HepG2 (cell line): ENCODE results near the gene CNPY4. TPM values are rescaled to one million over a fixed set of nuclear protein-coding genes. Genes with fewer than 3 reads are reported as not detected.

Experiments used
- GATA4 ChIP-seq: sonication (generic); IDR thresholded peaks from 2 replicates; pipeline ENCODE4 v1.6.1; 2016; ENCODE audit warnings: antibody characterized with exemption, low read depth, borderline replicate concordance
- HHEX ChIP-seq: IDR thresholded peaks from 2 replicates; pipeline ENCODE4 v1.6.1; 2016; ENCODE audit warnings: control low read depth
- HMG20A ChIP-seq: IDR thresholded peaks from 2 replicates; pipeline ENCODE4 v1.6.1; 2016; ENCODE audit warnings: borderline replicate concordance
- HOXA5 ChIP-seq: sonication (generic); formaldehyde crosslinking; IDR thresholded peaks from 2 replicates; pipeline ENCODE4 v1.4.0; 2020; ENCODE audit warnings: missing genetic modification reagents
- MATR3 ChIP-seq: sonication (generic); formaldehyde crosslinking; IDR thresholded peaks from 2 replicates; pipeline ENCODE4 v1.4.0; 2020; ENCODE audit warnings: missing genetic modification reagents
- NR1H2 ChIP-seq: sonication (generic); formaldehyde crosslinking; IDR thresholded peaks from 2 replicates; pipeline ENCODE4 v1.8.1; 2022; ENCODE audit warnings: low read depth, missing genetic modification reagents, borderline replicate concordance
- NR2C2 ChIP-seq: sonication (generic); formaldehyde crosslinking; IDR thresholded peaks from 2 replicates; pipeline ENCODE4 v1.4.0; 2020; ENCODE audit warnings: missing genetic modification reagents, mild to moderate bottlenecking, moderate library complexity, borderline replicate concordance
- PBX2 ChIP-seq: IDR thresholded peaks from 2 replicates; pipeline ENCODE4 v1.6.1; 2016; ENCODE audit warnings: control low read depth
- PITX1 ChIP-seq: sonication (generic); formaldehyde crosslinking; IDR thresholded peaks from 2 replicates; pipeline ENCODE4 v1.5.1; 2020; ENCODE audit warnings: mild to moderate bottlenecking, missing genetic modification reagents
- RCOR2 ChIP-seq: IDR thresholded peaks from 2 replicates; pipeline ENCODE4 v1.6.1; 2016; ENCODE audit warnings: missing biosample characterization, missing genetic modification reagents
- SYNCRIP ChIP-seq: fragments of 200-400 bp; formaldehyde crosslinking; IDR thresholded peaks from 2 replicates; pipeline ENCODE4 v1.6.1; 2018; ENCODE audit warnings: mild to moderate bottlenecking, low read depth, low read length; ENCODE audit not compliant: insufficient read depth
- TBL1XR1 ChIP-seq: fragments of 150-350 bp; IDR thresholded peaks from 2 replicates; pipeline ENCODE4 v1.6.1; 2014; ENCODE audit warnings: borderline replicate concordance, low read length; ENCODE audit not compliant: partially characterized antibody
- ZBTB2 ChIP-seq: sonication (generic); formaldehyde crosslinking; IDR thresholded peaks from 2 replicates; pipeline ENCODE4 v1.8.0; 2022; ENCODE audit warnings: low read depth, missing genetic modification reagents
- ZBTB20 ChIP-seq: sonication (generic); formaldehyde crosslinking; IDR thresholded peaks from 2 replicates; pipeline ENCODE4 v1.8.1; 2023; ENCODE audit warnings: missing genetic modification reagents, low read depth, mild to moderate bottlenecking, borderline replicate concordance
- ZFP36L1 ChIP-seq: sonication (generic); formaldehyde crosslinking; IDR thresholded peaks from 2 replicates; pipeline ENCODE4 v1.8.0; 2022; ENCODE audit warnings: mild to moderate bottlenecking, missing genetic modification reagents, moderate library complexity
- ZNF160 ChIP-seq: sonication (generic); formaldehyde crosslinking; IDR thresholded peaks from 2 replicates; pipeline ENCODE4 v1.8.0; 2022; ENCODE audit warnings: mild to moderate bottlenecking, inconsistent platforms, missing genetic modification reagents
- ZNF17 ChIP-seq: sonication (generic); formaldehyde crosslinking; IDR thresholded peaks from 2 replicates; pipeline ENCODE4 v1.5.0; 2020; ENCODE audit warnings: mild to moderate bottlenecking, missing genetic modification reagents
- ZNF468 ChIP-seq: sonication (generic); formaldehyde crosslinking; IDR thresholded peaks from 2 replicates; pipeline ENCODE4 v1.8.0; 2022; ENCODE audit warnings: mild to moderate bottlenecking, moderate library complexity, missing genetic modification reagents
- ZNF646 ChIP-seq: sonication (generic); formaldehyde crosslinking; IDR thresholded peaks from 2 replicates; pipeline ENCODE4 v1.9.0; 2021; ENCODE audit warnings: mild to moderate bottlenecking, missing genetic modification reagents
- polyA plus RNA-seq, 8 experiments: library from polyadenylated mRNA; depleted of rRNA in 3 of 8; stranded (reverse) in 7 of 8; unstranded in 1 of 8; fragments of >200 nt; fragmentation: Illumina TruSeq in 4 of 8; extraction: Trizol in 4 of 8; gene quantifications; 2 replicates each; pipeline versions ENCODE4 v1.2.1 to v1.2.3, GENCODE V29; 2011 to 2016; ENCODE audit warnings: low read depth in 4 of 8, missing spikeins in 1 of 8, mixed read lengths in 1 of 8; ENCODE audit not compliant: insufficient read depth in 1 of 8
- total RNA-seq, 5 experiments: library from RNA; depleted of rRNA; stranded (reverse); fragments of >200 nt; fragmentation: Illumina TruSeq; extraction: Trizol; gene quantifications; 2 replicates each; pipeline ENCODE4 v1.2.3, GENCODE V29; 2016; ENCODE audit warnings: low read depth in 1 of 5
- TF ChIP-seq, protein P1 (sequence below): sonication (generic); formaldehyde crosslinking; IDR thresholded peaks from 2 replicates; pipeline ENCODE4 v1.4.0; 2020; ENCODE audit warnings: missing genetic modification reagents

CNPY4 gene
- total and polyA plus RNA-seq, 2 of the 13 experiments (the other 11 are each of a cell fraction or from before 2014, with no cell fraction given), result 6.2 to 12.7 TPM

DNA sequence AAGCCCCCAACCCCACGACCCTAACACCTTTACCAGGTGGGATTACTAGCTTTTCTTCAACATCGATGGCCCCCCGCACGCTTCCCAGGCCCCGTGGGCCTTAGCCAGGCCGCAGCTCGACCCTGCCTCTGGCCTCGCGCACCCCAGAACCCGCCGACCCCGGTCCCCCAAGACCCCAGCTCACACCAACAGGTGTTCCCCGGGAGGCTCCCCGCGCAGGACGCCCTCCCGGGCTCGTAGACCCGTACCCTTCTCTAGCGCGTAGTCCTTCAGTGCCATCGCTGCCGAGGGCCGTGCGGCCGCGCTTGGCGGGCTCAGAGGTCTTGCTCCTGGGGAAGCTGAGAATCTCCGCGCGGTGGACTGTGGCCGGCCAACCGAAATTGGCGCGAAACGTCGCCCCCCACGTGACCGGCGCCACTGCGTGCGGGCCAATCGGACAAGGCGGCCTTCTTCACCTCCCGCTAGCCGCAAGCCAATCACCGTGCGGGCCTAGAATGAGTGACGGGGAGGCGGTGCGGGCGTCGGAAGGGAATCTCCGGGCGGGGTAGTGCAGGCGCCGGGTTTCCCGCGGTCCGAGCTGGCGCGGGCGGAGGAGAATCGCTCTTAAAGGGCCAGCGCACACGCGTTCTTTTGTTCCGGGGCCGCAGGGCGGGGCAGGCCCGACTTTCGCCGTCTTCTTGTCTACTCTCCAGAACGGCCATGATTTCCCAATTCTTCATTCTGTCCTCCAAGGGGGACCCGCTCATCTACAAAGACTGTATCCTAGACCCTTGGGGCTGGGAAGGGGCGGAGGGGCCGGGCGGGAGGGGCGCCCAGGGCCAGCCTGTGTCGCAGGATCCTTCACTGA is 18.2 kb upstream of the CNPY4 start, which contains the start of the genes AP4M1 and MCM7 (continued):
- TF ChIP-seq ZNF160 (CRISPR knock-in tag) (no peak), ZNF468 (CRISPR knock-in tag) (no peak), NR1H2 (CRISPR knock-in tag) (peak; percentile 33; the same call in 1 of the 2 replicates), TBL1XR1 (peak; percentile 18), ZFP36L1 (CRISPR knock-in tag) (peak; percentile 92), HMG20A (no peak), HOXA5 (no peak), ZBTB20 (CRISPR knock-in tag) (peak; percentile 40; the same call in 1 of the 2 replicates), NR2C2 (CRISPR knock-in tag) (no peak; the same call in 1 of the 2 replicates), HHEX (CRISPR knock-in tag) (no peak), ZNF646 (CRISPR knock-in tag) (no peak), RCOR2 (CRISPR knock-in tag) (no peak), GATA4 (no peak), PBX2 (CRISPR knock-in tag) (peak; percentile 96), ZNF17 (CRISPR knock-in tag) (no peak), ZBTB2 (CRISPR knock-in tag) (peak; percentile 48), SYNCRIP (no peak), PITX1 (peak; percentile 37; the same call in 1 of the 2 replicates), MATR3 (CRISPR knock-in tag) (no peak)
- TF ChIP-seq, protein P1, sequence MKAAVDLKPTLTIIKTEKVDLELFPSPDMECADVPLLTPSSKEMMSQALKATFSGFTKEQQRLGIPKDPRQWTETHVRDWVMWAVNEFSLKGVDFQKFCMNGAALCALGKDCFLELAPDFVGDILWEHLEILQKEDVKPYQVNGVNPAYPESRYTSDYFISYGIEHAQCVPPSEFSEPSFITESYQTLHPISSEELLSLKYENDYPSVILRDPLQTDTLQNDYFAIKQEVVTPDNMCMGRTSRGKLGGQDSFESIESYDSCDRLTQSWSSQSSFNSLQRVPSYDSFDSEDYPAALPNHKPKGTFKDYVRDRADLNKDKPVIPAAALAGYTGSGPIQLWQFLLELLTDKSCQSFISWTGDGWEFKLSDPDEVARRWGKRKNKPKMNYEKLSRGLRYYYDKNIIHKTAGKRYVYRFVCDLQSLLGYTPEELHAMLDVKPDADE, result no peak
